Measurements from ENCODE around the gene CDH5.

- TF ChIP-seq CTCF (conservative IDR thresholded peaks at IDR 0.05), result no peak
- no peak for TF ChIP-seq ZFX (IDR thresholded peaks at IDR 0.05)
Measured at GRCh38 chr16:66360624-66361324, 5.7 kb upstream of the CDH5 start.
